ENCODE data around the gene TPSG1. TPM values are rescaled to one million over a fixed set of nuclear protein-coding genes. Genes with fewer than 3 reads are reported as not detected.

The TPSG1 gene
- total RNA-seq, 1 donor from 2014 or later: not detected

GRCh38 chr16:1222553-1223354, 2.3 kb downstream of the TPSG1 start:
- FAIRE-seq (no peak), DNase-seq (ENCODE audit: low read depth) (no peak)
- Histone ChIP-seq H3K9ac (ENCODE audit: low read length) (no peak overlapping the region), H3K4me2 (ENCODE audit: low read length) (no peak overlapping the region), H3K27ac (ENCODE audit: low read depth, low read length) (no peak overlapping the region), H2AFZ (ENCODE audit: low read depth, low read length) (no peak overlapping the region), H3K36me3 (ENCODE audit: insufficient read depth, low read length) (no peaks in the 10 kb centered on the region), H3K9me3 (ENCODE audit: insufficient read depth, low read depth, low read length) (no peaks in the 10 kb centered on the region), H4K20me1 (ENCODE audit: insufficient read depth, low read length) (no peaks in the 10 kb centered on the region), H3K79me2 (ENCODE audit: insufficient read depth, low read length) (no peaks in the 10 kb centered on the region), H3K4me3 (ENCODE audit: insufficient read depth, low read depth, low read length) (no peak overlapping the region), H3K27me3 (ENCODE audit: insufficient read depth, low read length) (no peaks in the 10 kb centered on the region), H3K4me1 (ENCODE audit: insufficient read depth, low read length) (no peaks in the 10 kb centered on the region)
- TF ChIP-seq CTCF (IDR thresholded peaks at IDR 0.05; ENCODE audit: insufficient read depth, low read depth, low read length) (no peak), EZH2 (IDR thresholded peaks at IDR 0.05; ENCODE audit: insufficient read depth, low read length) (no peak)
- H3K27me3 Mint-ChIP-seq (ENCODE audit: low read depth, unreplicated experiment): peaks cover 15% of the 10 kb centered on the region
- H3K9me3 Mint-ChIP-seq (ENCODE audit: unreplicated experiment): no peaks in the 10 kb centered on the region
- H3K27ac Mint-ChIP-seq (ENCODE audit: unreplicated experiment): no peak overlapping the region
- peaks cover 4% of the 10 kb centered on the region for H3K36me3 Mint-ChIP-seq (ENCODE audit: low read depth, unreplicated experiment)
- H3K4me1 Mint-ChIP-seq (ENCODE audit: low read depth, unreplicated experiment): no peaks in the 10 kb centered on the region
- no peak overlapping the region for H3K4me3 Mint-ChIP-seq (ENCODE audit: unreplicated experiment)

GRCh38 chr16:1221628-1222552, 3.2 kb downstream of the TPSG1 start:
- no peaks in the 10 kb centered on the region for H3K36me3 ChIP-seq (ENCODE audit: insufficient read depth, low read length)
- TF ChIP-seq CTCF (IDR thresholded peaks at IDR 0.05; ENCODE audit: insufficient read depth, low read depth, low read length) (no peak), EZH2 (IDR thresholded peaks at IDR 0.05; ENCODE audit: insufficient read depth, low read length) (no peak)
- H3K27ac ChIP-seq (ENCODE audit: low read depth, low read length): no peak overlapping the region
- DNase-seq (ENCODE audit: low read depth) (no peak), FAIRE-seq (no peak)
- H3K9ac ChIP-seq (ENCODE audit: low read length): no peak overlapping the region
- H3K79me2 ChIP-seq (ENCODE audit: insufficient read depth, low read length): no peaks in the 10 kb centered on the region
- H3K4me2 ChIP-seq (ENCODE audit: low read length): no peak overlapping the region
- H2AFZ ChIP-seq (ENCODE audit: low read depth, low read length): no peak overlapping the region
- H3K27me3 ChIP-seq (ENCODE audit: insufficient read depth, low read length): no peaks in the 10 kb centered on the region
- Mint-ChIP-seq H3K4me1 (ENCODE audit: low read depth, unreplicated experiment) (no peaks in the 10 kb centered on the region), H3K27ac (ENCODE audit: unreplicated experiment) (no peak overlapping the region), H3K27me3 (ENCODE audit: low read depth, unreplicated experiment) (peaks cover 13% of the 10 kb centered on the region), H3K4me3 (ENCODE audit: unreplicated experiment) (no peak overlapping the region), H3K36me3 (ENCODE audit: low read depth, unreplicated experiment) (peaks cover 4% of the 10 kb centered on the region), H3K9me3 (ENCODE audit: unreplicated experiment) (no peaks in the 10 kb centered on the region)
- H3K9me3 ChIP-seq (ENCODE audit: insufficient read depth, low read depth, low read length): no peaks in the 10 kb centered on the region
- H3K4me3 ChIP-seq (ENCODE audit: insufficient read depth, low read depth, low read length): no peak overlapping the region
- no peaks in the 10 kb centered on the region for H4K20me1 ChIP-seq (ENCODE audit: insufficient read depth, low read length)
- no peaks in the 10 kb centered on the region for H3K4me1 ChIP-seq (ENCODE audit: insufficient read depth, low read length)

Data from astrocyte (in vitro differentiated cells and primary cell).